IMR-90 (cell line): ENCODE data around the gene PHIP. TPM values are rescaled to one million over a fixed set of nuclear protein-coding genes. Genes with fewer than 3 reads are reported as not detected.

Experiments used
- ATAC-seq: fragments of 200-7000 bp; cut with Tn5 transposase; 2 replicates; pipeline ENCODE4 v1.9.1; 2020; ENCODE audit warnings: low read depth, mild to moderate bottlenecking, moderate library complexity
- BruUV-seq: library from RNA; stranded (reverse); fragments of 400-500 nt; replicated peaks from 2 replicates; lab custom pipeline; 2021; lab: Mats Ljungman, UMichigan
- CTCF ChIA-PET: fragments of 300-600 bp; formaldehyde crosslinking; extraction: SDS; loops from one replicate; lab custom pipeline; 2021; ENCODE audit warnings: antibody characterized with exemption; lab: Yijun Ruan, JAX
- POLR2A ChIA-PET: fragments of 300-600 bp; sonication (Branson Sonifier 250); formaldehyde crosslinking; loops from one replicate; lab custom pipeline; 2022; ENCODE audit warnings: antibody characterized with exemption; ENCODE audit not compliant: unreplicated experiment; lab: Charles Lee
- DNase-seq: peaks from one replicate; pipeline ENCODE4 v3.0.0; 2013
- H2AFZ ChIP-seq: replicated peaks from 2 replicates; pipeline ENCODE3; 2013; ENCODE audit warnings: low read length, mild to moderate bottlenecking; ENCODE audit not compliant: poor library complexity
- H2AK5ac ChIP-seq: 2 replicates; pipeline ENCODE4 v1.6.1; 2013; ENCODE audit warnings: low read depth, low read length, inconsistent platforms
- H2AK9ac ChIP-seq: replicated peaks from 2 replicates; pipeline ENCODE3; 2013; ENCODE audit warnings: mild to moderate bottlenecking, low read depth, low read length, moderate library complexity; ENCODE audit not compliant: poor library complexity
- H2BK120ac ChIP-seq: 2 replicates; pipeline ENCODE4 v1.6.1; 2013; ENCODE audit warnings: low read depth, low read length, inconsistent platforms
- H2BK15ac ChIP-seq: 3 replicates; pipeline ENCODE4 v1.6.1; 2013; ENCODE audit warnings: low read depth, low read length, inconsistent platforms
- H2BK20ac ChIP-seq: 2 replicates; pipeline ENCODE4 v1.6.1; 2013; ENCODE audit warnings: low read depth, mild to moderate bottlenecking, inconsistent platforms, low read length, moderate library complexity
- H2BK5ac ChIP-seq: 2 replicates; pipeline ENCODE4 v1.6.1; 2013; ENCODE audit warnings: mild to moderate bottlenecking, low read depth, low read length, inconsistent platforms; ENCODE audit not compliant: poor library complexity, severe bottlenecking
- H3K14ac ChIP-seq: replicated peaks from 2 replicates; pipeline ENCODE4 v1.6.1; 2013; ENCODE audit warnings: low read depth, low read length, inconsistent platforms
- H3K18ac ChIP-seq: 2 replicates; pipeline ENCODE4 v1.6.1; 2013; ENCODE audit warnings: low read depth, low read length, control low read depth
- H3K23ac ChIP-seq: 2 replicates; pipeline ENCODE4 v1.6.1; 2013; ENCODE audit warnings: low read depth, low read length, inconsistent platforms
- H3K27ac ChIP-seq: 2 replicates; pipeline ENCODE4 v1.5.1; 2013; ENCODE audit warnings: mild to moderate bottlenecking, control low read depth, low read length; ENCODE audit not compliant: insufficient read depth
- H3K27me3 ChIP-seq: 2 replicates; pipeline ENCODE4 v1.6.1; 2013; ENCODE audit warnings: low read length; ENCODE audit not compliant: control insufficient read depth, insufficient read depth
- H3K36me3 ChIP-seq: 2 replicates; pipeline ENCODE4 v1.6.1; 2013; ENCODE audit warnings: low read length, mixed read lengths; ENCODE audit not compliant: control insufficient read depth, insufficient read depth
- H3K4ac ChIP-seq: 2 replicates; pipeline ENCODE4 v1.6.1; 2013; ENCODE audit warnings: low read depth, low read length, inconsistent platforms
- H3K4me1 ChIP-seq: 2 replicates; pipeline ENCODE4 v1.6.1; 2013; ENCODE audit warnings: low read length, mixed read lengths; ENCODE audit not compliant: control insufficient read depth, insufficient read depth
- H3K4me2 ChIP-seq: 2 replicates; pipeline ENCODE4 v1.6.1; 2013; ENCODE audit warnings: low read depth, mild to moderate bottlenecking, control low read depth, low read length, moderate library complexity
- H3K4me3 ChIP-seq: 2 replicates; pipeline ENCODE4 v1.5.1; 2013; ENCODE audit warnings: low read depth, mild to moderate bottlenecking, control low read depth, low read length, moderate library complexity; ENCODE audit not compliant: insufficient read depth
- H3K56ac ChIP-seq: 2 replicates; pipeline ENCODE4 v1.6.1; 2013; ENCODE audit warnings: low read length, inconsistent platforms; ENCODE audit not compliant: insufficient read depth; ENCODE audit errors: extremely low read depth
- H3K79me1 ChIP-seq, 2 experiments: 2 replicates each; pipeline ENCODE4 v1.6.1; 2013; ENCODE audit warnings: low read length in 2 of 2, inconsistent platforms in 1 of 2, low read depth in 1 of 2
- H3K9ac ChIP-seq: 2 replicates; pipeline ENCODE4 v1.6.1; 2013; ENCODE audit warnings: low read depth, low read length, control low read depth
- H3K9me1 ChIP-seq: 2 replicates; pipeline ENCODE4 v1.6.1; 2013; ENCODE audit warnings: low read length, inconsistent platforms; ENCODE audit not compliant: insufficient read depth
- H3K9me3 ChIP-seq: 2 replicates; pipeline ENCODE4 v1.6.1; 2013; ENCODE audit warnings: low read length; ENCODE audit not compliant: control insufficient read depth, insufficient read depth
- H4K20me1 ChIP-seq: 2 replicates; pipeline ENCODE4 v1.6.1; 2013; ENCODE audit warnings: low read length, inconsistent platforms; ENCODE audit not compliant: insufficient read depth
- H4K5ac ChIP-seq: 2 replicates; pipeline ENCODE4 v1.6.1; 2013; ENCODE audit warnings: mild to moderate bottlenecking, low read depth, low read length, control low read depth
- H4K8ac ChIP-seq, 2 experiments: 2 replicates each; pipeline ENCODE4 v1.6.1; 2013; ENCODE audit warnings: low read depth in 2 of 2, low read length in 2 of 2, control low read depth in 1 of 2, inconsistent platforms in 1 of 2
- H4K91ac ChIP-seq: 2 replicates; pipeline ENCODE4 v1.6.1; 2013; ENCODE audit warnings: low read depth, low read length, inconsistent platforms; ENCODE audit not compliant: insufficient read depth
- CEBPB ChIP-seq: IDR thresholded peaks from 2 replicates; pipeline ENCODE4 v1.6.1; 2012; ENCODE audit warnings: low read depth, low read length, improper control_type of control experiment
- MXI1 ChIP-seq: IDR thresholded peaks from 2 replicates; pipeline ENCODE4 v1.6.1; 2012; ENCODE audit warnings: low read depth, mild to moderate bottlenecking, low read length, moderate library complexity, borderline replicate concordance
- WGBS, 2 experiments: methylation state at CpG; one replicate each; pipeline versions ENCODE4 v1.1.5 to v1.1.7; 2013; ENCODE audit warnings: missing lambda C conversion rate in 2 of 2; ENCODE audit not compliant: insufficient read length in 1 of 2; ENCODE audit errors: extremely low coverage in 2 of 2; 5-methylcytosine and 5-hydroxymethylcytosine counted together
- dilution Hi-C: fragments of 300-500 bp; cut with HindIII; formaldehyde crosslinking; loops from one replicate; pipeline ENCODE4 v1.14.3; 2018; ENCODE audit warnings: low sequenced_read_pairs; ENCODE audit not compliant: unreplicated experiment
- in situ Hi-C: fragments of 300-500 bp; cut with MboI; formaldehyde crosslinking; loops from 3 replicates; pipeline ENCODE4 v1.14.3; 2019; ENCODE audit warnings: low sequenced_read_pairs, inconsistent platforms, mixed read lengths
- intact Hi-C: fragments of 100-400 bp; cut with micrococcal nuclease; formaldehyde crosslinking; loops from 2 replicates; pipeline ENCODE4 v1.10.0; 2022
- polyA plus RNA-seq, 3 experiments: library from polyadenylated mRNA; depleted of rRNA; stranded (reverse); fragments of >200 nt; gene quantifications; 2 replicates each; pipeline ENCODE4 v1.2.3, GENCODE V29; 2012; ENCODE audit warnings: low replicate concordance in 1 of 3
- total RNA-seq: library from RNA; depleted of rRNA; stranded (reverse); fragments of >200 nt; gene quantifications from 2 replicates; pipeline ENCODE4 v1.2.3, GENCODE V29; 2012
- TF ChIP-seq, protein P1 (sequence below): conservative IDR thresholded peaks from 2 replicates; pipeline ENCODE4 v1.5.1; 2012; ENCODE audit warnings: mild to moderate bottlenecking, low read depth, low read length, improper control_type of control experiment
- TF ChIP-seq, protein P2 (sequence below): fragments of 150-350 bp; IDR thresholded peaks from 2 replicates; pipeline ENCODE4 v1.6.1; 2017; ENCODE audit warnings: mild to moderate bottlenecking, antibody characterized with exemption, low read length, low read depth

The PHIP gene
- total and polyA plus RNA-seq, 2 of the 4 experiments (the other 2 are of a cell fraction) = 3.4 to 20.4 TPM

DNA sequence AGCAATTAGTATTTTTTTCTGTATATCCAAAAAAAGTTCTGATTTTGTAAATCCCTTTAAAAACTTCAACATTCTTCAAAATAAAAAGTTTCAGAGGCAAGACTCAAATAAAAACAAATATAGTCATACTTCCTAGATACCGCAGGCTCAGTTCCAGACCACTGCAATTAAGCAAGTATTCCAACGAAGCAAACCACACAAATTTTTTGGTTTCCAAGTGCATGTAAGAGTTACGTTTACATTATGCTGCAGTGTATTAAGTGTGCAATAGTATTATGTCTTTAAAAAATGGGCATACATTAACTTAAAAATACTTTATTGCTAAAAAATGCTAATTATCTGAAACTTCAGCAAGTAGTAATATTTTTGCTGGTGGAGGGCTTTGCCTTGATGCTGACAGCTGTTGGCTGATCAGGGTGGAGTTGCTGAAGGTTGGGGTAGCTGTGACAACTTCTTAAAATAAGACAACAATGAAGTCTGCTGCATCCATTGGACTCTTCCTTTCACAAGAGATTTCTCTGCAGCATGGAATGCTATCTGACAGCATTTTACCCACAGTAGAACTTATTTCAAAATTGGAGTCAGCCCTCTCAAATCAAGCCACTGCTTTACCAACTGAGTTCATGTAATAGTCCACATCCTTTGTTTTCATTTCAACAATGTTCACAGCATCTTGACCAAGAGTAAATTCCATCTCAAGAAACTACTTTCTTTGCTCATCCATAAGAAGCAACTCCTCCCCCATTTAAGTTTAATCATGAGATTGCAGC lies 46.0 kb downstream of the PHIP start:
- Histone ChIP-seq H3K9ac (no peak overlapping the region), H3K4me1 (peaks cover 4% of the 10 kb centered on the region), H2AFZ (no peak overlapping the region), H3K9me1 (peaks cover 2% of the 10 kb centered on the region; the same call in 1 of the 2 replicates), H4K91ac (no peak overlapping the region), H3K9me3 (no peaks in the 10 kb centered on the region), H3K4ac (no peak overlapping the region), H3K27ac (no peak overlapping the region), H4K20me1 (peaks cover 13% of the 10 kb centered on the region; the same call in 1 of the 2 replicates), H2AK5ac (no peak overlapping the region), H2AK9ac (no peak overlapping the region), H2BK15ac (no peak overlapping the region), H4K8ac (no peak overlapping the region), H3K4me2 (peak overlapping the region; percentile 75), H4K5ac (no peak overlapping the region), H3K4me3 (no peak overlapping the region), H2BK20ac (no peak overlapping the region), H2BK5ac (peak overlapping the region; percentile 24), H3K79me1 (peaks cover 18 to 20% of the 10 kb centered on the region in 2 experiments), H3K56ac (no peak overlapping the region), H3K18ac (no peak overlapping the region), H3K36me3 (peaks cover 6% of the 10 kb centered on the region), H3K14ac (no peak overlapping the region), H3K27me3 (no peaks in the 10 kb centered on the region), H3K23ac (no peak overlapping the region), H2BK120ac (no peak overlapping the region)
- ChIA-PET CTCF (interaction anchor here (0.6 to 1.2 kb wide), 3 partner anchors 16 to 44 kb away, joined by 3 to 4 read pairs (median 4); no protein-coding TSS in a partner anchor), POLR2A (no interaction called here)
- in situ Hi-C loops (no loop called here), dilution Hi-C loops (no loop called here), intact Hi-C loops (loop anchor here (5.0 kb wide), 1 partner anchor 40 kb away; no protein-coding TSS in a partner anchor)
- WGBS, 2 experiments = no CpG with 5 or more reads among the region's 3 CpGs
- TF ChIP-seq, protein P1, sequence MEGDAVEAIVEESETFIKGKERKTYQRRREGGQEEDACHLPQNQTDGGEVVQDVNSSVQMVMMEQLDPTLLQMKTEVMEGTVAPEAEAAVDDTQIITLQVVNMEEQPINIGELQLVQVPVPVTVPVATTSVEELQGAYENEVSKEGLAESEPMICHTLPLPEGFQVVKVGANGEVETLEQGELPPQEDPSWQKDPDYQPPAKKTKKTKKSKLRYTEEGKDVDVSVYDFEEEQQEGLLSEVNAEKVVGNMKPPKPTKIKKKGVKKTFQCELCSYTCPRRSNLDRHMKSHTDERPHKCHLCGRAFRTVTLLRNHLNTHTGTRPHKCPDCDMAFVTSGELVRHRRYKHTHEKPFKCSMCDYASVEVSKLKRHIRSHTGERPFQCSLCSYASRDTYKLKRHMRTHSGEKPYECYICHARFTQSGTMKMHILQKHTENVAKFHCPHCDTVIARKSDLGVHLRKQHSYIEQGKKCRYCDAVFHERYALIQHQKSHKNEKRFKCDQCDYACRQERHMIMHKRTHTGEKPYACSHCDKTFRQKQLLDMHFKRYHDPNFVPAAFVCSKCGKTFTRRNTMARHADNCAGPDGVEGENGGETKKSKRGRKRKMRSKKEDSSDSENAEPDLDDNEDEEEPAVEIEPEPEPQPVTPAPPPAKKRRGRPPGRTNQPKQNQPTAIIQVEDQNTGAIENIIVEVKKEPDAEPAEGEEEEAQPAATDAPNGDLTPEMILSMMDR = no peak
- TF ChIP-seq CEBPB (no peak), MXI1 (no peak)
- TF ChIP-seq, protein P2, sequence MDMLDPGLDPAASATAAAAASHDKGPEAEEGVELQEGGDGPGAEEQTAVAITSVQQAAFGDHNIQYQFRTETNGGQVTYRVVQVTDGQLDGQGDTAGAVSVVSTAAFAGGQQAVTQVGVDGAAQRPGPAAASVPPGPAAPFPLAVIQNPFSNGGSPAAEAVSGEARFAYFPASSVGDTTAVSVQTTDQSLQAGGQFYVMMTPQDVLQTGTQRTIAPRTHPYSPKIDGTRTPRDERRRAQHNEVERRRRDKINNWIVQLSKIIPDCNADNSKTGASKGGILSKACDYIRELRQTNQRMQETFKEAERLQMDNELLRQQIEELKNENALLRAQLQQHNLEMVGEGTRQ = no peak
- BruUV-seq = no TSS peak
- DNase-seq (peak; percentile 63), ATAC-seq (peak; percentile 85)
